ENCODE results near the gene PLLP.

Gene PLLP

DNA sequence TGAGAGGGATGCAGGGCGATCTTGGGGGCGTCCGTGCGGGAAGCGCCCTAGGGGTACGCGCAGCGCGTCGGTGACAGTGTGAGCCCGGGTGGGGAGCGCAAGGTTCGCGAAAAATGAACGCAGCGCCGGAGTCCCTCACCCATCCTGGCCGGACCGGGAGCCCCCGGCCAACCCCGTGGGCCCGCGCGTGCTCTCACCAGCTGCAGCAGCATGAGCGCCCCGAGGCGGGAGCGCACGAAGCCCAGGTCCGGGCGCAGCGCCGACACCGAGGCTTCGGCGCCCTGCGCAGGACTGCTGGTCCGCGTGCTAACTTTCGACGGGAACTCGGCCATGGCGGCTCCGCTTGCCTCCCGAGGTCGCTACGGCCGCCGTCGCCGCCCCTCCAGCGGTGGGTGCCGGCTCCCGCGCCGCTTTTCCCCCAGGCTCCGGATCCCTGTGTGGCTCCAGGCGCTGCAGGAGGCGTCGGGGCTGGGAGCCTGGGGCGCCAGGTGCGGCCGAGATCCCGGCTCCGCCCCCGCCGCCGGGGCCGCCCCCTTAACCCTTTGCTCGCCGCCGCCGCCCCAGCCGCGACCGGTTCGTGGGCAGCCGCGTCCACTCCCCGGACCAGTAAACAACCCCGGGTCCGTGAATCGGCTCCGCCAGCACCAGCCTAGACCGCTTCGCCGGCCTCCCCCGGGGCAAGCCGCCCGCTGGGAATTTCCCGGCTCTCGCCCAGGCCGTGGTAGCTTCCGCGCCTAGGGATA lies at the start of gene PLLP:
PLLP (minus strand) TSS at position 464 of the 743 bp plus-strand sequence; CDS start at position 332, 132 bp downstream.
- no peak for DNase-seq (ENCODE audit: low read depth)

GRCh38 chr16:57333402-57333801 lies 48.9 kb upstream of the PLLP start:
- DNase-seq (ENCODE audit: low read depth) = no peak

GRCh38 chr16:57331355-57331754 lies 46.9 kb upstream of the PLLP start:
- DNase-seq (ENCODE audit: low read depth) = no peak

- no peak for DNase-seq (ENCODE audit: low read depth)
Observed at GRCh38 chr16:57329718-57330327, 45.4 kb upstream of the PLLP start.

DNA sequence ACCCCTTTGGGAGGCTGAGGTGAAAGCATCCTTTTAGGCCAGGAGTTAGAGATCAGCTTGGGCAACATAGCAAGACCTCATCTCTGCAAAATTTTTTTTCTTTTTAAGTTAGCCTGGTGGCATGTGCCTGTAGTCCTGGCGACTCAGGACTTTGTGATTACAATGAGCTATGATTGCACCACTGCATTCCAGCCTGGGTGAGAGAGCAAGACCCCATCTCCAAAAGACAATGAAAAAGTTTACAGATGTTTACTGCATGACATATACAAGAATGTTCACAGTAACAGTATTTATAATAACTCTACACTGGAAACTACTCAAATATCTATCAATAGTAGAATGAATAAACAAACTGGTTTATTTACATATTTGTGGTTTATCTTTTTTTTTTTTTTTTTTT lies 41.0 kb upstream of the PLLP start:
- DNase-seq (ENCODE audit: low read depth) = no peak

DNA sequence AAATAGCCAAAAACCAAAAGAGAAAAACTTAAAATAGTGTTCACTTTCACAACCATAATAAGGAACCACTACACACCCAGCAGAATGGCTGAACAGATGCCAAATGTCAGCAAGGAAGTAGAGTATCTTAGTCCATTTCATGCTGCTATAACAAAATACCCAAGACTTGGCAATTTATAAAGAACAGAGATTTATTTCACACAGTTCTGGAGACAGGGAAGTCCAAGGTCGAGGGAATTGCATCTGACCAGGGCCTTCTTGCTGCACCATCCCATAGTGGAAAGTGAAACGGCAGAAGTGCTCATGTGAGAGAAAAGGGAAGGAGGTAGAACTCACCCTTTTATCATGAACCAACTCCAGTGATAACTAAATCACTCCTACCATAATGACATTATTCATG lies 40.3 kb upstream of the PLLP start:
- no peak for DNase-seq (ENCODE audit: low read depth)

- no peak for DNase-seq (ENCODE audit: low read depth)
Observed at GRCh38 chr16:57319646-57320045, 35.2 kb upstream of the PLLP start.

DNA sequence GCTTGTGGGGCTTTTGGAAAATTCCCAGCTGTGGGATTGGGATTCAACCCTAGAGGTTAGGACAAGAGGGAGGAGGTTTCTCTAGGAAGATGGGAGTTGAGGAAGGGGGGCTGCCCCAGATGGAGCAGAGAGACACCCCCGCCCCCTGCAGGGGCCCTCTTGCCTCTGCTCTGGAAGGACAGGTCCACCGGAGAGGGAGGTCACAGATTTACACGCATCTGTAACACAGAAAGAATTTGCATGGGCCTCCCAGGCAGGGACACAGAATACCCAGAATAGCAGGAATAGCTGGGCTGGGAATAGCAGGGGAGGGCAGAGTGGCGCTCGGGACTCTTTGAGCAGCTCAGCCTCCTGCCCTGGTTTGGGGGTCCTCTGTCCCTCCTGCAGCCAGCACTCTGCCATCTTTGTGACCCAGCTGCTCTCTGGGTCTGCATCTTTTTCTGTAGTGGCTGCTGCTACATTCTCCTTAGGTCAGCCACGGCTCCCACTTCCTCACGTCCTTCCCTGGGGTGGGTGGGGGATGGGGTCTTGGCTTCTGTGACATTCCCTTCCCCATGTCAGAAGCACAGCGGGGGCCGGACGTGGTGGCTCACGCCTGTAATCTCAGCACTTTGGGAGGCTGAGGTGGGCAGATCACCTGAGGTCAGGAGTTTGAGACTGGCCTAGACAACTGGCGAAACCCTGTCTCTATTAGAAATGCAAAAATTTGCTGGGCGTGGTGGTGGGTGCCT lies 33.9 kb upstream of the PLLP start:
- no peak for DNase-seq (ENCODE audit: low read depth)

- DNase-seq (ENCODE audit: low read depth) = no peak
Observed at GRCh38 chr16:57316390-57317017, 32.0 kb upstream of the PLLP start.

DNA sequence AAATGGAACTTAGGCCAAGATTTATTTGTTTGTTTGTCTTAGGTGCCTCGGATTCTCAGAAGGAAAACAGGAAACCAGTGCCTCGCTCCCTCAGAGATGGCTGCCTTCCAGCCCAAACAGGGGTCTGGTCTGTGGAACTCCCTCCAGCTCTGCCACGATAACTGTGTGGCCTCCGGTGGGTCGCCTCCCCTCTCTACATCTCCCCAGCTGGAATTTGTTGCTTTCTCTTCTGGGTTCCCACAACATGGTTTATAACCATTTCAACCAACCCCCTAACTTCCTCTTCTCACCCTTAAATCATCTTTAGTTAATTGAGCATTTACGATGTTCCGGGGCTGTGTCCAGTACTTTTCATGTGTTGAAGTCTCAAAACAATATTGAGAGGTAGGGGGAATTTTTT lies 30.9 kb upstream of the PLLP start:
- no peak for DNase-seq (ENCODE audit: low read depth)

DNA sequence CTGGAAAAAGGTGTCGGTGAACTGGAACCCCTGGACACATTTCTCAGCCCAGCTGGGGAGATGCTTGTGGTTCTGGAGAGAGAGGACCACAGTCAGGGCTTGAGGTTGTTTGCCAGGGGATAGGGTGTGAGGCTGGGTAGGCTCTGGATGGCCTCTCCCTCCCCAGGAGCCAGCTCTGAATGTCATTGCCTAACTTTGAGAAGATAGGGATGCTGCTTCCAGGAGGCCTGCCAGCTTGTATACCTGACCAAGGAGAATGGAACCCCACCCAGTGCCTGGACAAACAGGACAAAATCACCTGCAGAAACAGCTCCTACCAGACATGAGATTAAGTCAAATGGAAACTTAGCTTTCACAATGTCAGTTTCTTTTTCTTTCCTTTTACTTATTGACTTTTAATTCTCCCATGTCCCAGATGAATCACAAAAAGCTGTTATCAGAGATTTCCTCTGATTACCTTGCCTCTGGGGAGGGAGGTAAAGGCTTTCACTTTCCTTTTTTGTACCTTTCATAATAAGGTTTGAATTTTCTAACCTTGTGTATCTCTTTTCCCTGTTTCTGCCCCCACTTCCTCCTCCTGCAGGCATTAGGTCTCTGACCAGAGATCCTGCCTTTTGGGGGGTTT lies 29.8 kb upstream of the PLLP start:
- DNase-seq (ENCODE audit: low read depth) = no peak

GRCh38 chr16:57313509-57313908 lies 29.0 kb upstream of the PLLP start:
- no peak for DNase-seq (ENCODE audit: low read depth)

- no peak for DNase-seq (ENCODE audit: low read depth)
Observed at GRCh38 chr16:57310801-57311200, 26.3 kb upstream of the PLLP start.

- DNase-seq (ENCODE audit: low read depth) = no peak
Observed at GRCh38 chr16:57308041-57308440, 23.6 kb upstream of the PLLP start.

DNA sequence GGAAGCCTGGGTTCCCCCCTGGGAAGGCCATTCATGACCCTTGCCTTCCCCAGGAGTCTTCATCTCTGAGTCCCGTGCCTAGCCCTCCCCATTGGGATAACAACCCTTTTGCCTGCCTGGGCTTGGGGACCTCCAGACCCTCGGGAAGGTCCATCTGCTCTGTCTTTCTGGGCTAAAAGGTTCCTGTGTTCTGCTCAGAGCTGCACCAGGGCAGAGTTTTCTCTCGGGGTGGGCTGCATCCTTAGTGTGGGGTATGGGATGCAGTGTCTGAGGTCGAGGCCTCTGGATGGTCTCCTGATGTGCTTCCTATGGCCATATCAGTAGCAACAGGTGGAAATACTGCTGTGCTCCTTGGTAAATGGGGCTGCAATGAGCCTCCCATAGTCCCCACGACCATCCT lies 22.9 kb upstream of the PLLP start:
- DNase-seq (ENCODE audit: low read depth) = no peak

GRCh38 chr16:57306676-57307341 lies 22.3 kb upstream of the PLLP start:
- DNase-seq (ENCODE audit: low read depth) = no peak

DNA sequence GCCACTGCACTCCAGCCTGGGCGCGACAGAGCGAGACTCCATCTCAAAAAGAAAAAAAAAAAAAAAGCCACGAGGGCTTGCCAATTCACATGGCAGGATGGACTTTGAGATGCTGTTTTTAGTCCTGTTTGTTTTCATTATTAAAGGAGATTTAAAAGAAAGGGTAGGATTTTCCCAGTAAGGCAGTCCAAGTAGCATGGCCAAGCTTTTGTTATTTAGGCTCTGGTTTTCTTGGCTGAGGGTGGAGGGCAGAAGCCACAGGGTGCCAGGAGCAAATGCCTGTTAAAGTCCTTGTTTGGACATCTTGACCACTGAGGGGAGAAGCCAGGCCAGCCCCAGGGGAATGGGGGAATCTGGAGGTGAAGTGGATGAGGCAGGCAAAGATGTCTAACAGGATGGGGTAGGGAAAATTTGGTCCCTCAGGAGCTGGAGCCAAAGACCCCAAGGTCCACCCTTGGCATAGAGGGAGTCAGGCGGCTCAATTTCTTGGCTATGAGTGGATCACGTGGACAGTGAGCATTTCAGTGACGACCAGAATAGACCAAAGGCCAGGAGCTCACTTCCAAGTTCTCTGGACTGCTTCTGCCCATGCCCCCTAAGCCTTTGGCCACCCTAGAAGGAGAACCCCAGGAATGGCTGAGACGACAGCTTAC lies 20.8 kb upstream of the PLLP start:
- no peak for DNase-seq (ENCODE audit: low read depth)

- DNase-seq (ENCODE audit: low read depth) = no peak
Observed at GRCh38 chr16:57304169-57305061, 19.9 kb upstream of the PLLP start.

GRCh38 chr16:57303910-57304168 lies 19.4 kb upstream of the PLLP start:
- no peak for DNase-seq (ENCODE audit: low read depth)
